ENCODE data around the gene ZNF683.
A peak's percentile ranks its signal among the peaks of the same experiment; 100 is the strongest.

The ZNF683 gene

GRCh38 chr1:26321315-26322041, 51.1 kb downstream of the ZNF683 start:
- Mint-ChIP-seq H3K36me3 (ENCODE audit: low read depth) (peaks cover 28% of the 10 kb centered on the region), H3K4me3 (peak overlapping the region; percentile 72), H3K9me3 (no peaks in the 10 kb centered on the region), H3K4me1 (peaks cover 54% of the 10 kb centered on the region), H3K27me3 (no peaks in the 10 kb centered on the region), H3K27ac (peak overlapping the region; percentile 87)
- ATAC-seq (peak; percentile 62), DNase-seq (peak; percentile 97)

- peaks cover 28% of the 10 kb centered on the region for H3K36me3 Mint-ChIP-seq (ENCODE audit: low read depth)
- peaks cover 60% of the 10 kb centered on the region for H3K4me1 Mint-ChIP-seq
- DNase-seq = peak; percentile 16
- no peaks in the 10 kb centered on the region for H3K9me3 Mint-ChIP-seq
- H3K27ac Mint-ChIP-seq = peak overlapping the region; percentile 87
- H3K27me3 Mint-ChIP-seq = no peaks in the 10 kb centered on the region
- no peak for ATAC-seq
- peak overlapping the region; percentile 72 for H3K4me3 Mint-ChIP-seq
Measured at GRCh38 chr1:26320896-26321295, 51.7 kb downstream of the ZNF683 start.

- Mint-ChIP-seq H3K27me3 (no peaks in the 10 kb centered on the region), H3K9me3 (no peaks in the 10 kb centered on the region), H3K27ac (peak overlapping the region; percentile 97), H3K4me1 (peaks cover 80% of the 10 kb centered on the region), H3K36me3 (ENCODE audit: low read depth) (peaks cover 26% of the 10 kb centered on the region), H3K4me3 (peak overlapping the region; percentile 95)
- DNase-seq = peak; percentile 76
- ATAC-seq = peak; percentile 44
Measured at GRCh38 chr1:26318338-26319064, 54.0 kb downstream of the ZNF683 start.

- Mint-ChIP-seq H3K9me3 (no peaks in the 10 kb centered on the region), H3K36me3 (ENCODE audit: low read depth) (peaks cover 20% of the 10 kb centered on the region)
Measured at GRCh38 chr1:26317612-26318337, 54.8 kb downstream of the ZNF683 start, which contains the start of gene CD52. TSS of gene CD52 (plus strand) at chr1:26317958. CDS start at chr1:26318018, 60 bp downstream.

GRCh38 chr1:26317146-26317545, 55.4 kb downstream of the ZNF683 start:
- Mint-ChIP-seq H3K4me1 (peaks cover 76% of the 10 kb centered on the region), H3K9me3 (no peaks in the 10 kb centered on the region), H3K4me3 (peak overlapping the region; percentile 95)

More at GRCh38 chr1:26317612-26318337, 54.8 kb downstream of the ZNF683 start, which contains the start of gene CD52:
- Mint-ChIP-seq H3K4me3 (peak within 1 kb of the TSS; percentile 95), H3K4me1 (peaks cover 81% of the 10 kb centered on the region), H3K27me3 (no peaks in the 10 kb centered on the region), H3K27ac (peak within 1 kb of the TSS; percentile 97)
- ATAC-seq = peak; percentile 56
- DNase-seq = peak; percentile 75

GRCh38 chr1:26315874-26316850, 56.4 kb downstream of the ZNF683 start:
- no peaks in the 10 kb centered on the region for H3K9me3 Mint-ChIP-seq
- ATAC-seq = no peak

More at GRCh38 chr1:26317146-26317545, 55.4 kb downstream of the ZNF683 start:
- DNase-seq = no peak
- H3K36me3 Mint-ChIP-seq (ENCODE audit: low read depth) = peaks cover 16% of the 10 kb centered on the region
- no peak for ATAC-seq
- peak overlapping the region; percentile 97 for H3K27ac Mint-ChIP-seq
- no peaks in the 10 kb centered on the region for H3K27me3 Mint-ChIP-seq

DNA sequence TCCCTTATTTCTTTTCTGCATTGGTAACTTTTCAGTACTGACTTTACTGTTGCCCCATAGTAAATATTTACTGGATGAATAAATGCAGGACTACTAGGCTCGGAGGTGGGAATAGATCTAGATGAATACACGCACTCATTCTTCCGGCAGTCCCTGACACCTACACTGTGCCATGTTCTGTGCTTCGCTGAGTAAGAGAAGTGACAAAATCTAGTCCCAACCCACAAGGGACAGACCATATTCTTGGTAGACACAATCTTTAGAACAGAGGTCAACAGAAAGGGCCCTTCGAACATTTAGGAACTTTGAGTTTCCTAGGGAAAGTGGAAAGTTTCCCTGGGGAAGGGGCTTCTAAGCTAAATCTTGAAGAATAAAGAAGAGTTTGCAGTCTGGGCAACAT, 58.0 kb downstream of the ZNF683 start:
- Mint-ChIP-seq H3K27ac (peak overlapping the region; percentile 81), H3K36me3 (ENCODE audit: low read depth) (peaks cover 4% of the 10 kb centered on the region), H3K27me3 (no peaks in the 10 kb centered on the region), H3K9me3 (no peaks in the 10 kb centered on the region), H3K4me3 (no peak overlapping the region), H3K4me1 (peaks cover 59% of the 10 kb centered on the region)
- no peak for DNase-seq
- no peak for ATAC-seq

More at GRCh38 chr1:26315874-26316850, 56.4 kb downstream of the ZNF683 start:
- no peak for DNase-seq
- H3K36me3 Mint-ChIP-seq (ENCODE audit: low read depth) = peaks cover 11% of the 10 kb centered on the region
- H3K4me1 Mint-ChIP-seq = peaks cover 73% of the 10 kb centered on the region
- H3K27ac Mint-ChIP-seq = peak overlapping the region; percentile 81
- H3K27me3 Mint-ChIP-seq = no peaks in the 10 kb centered on the region
- H3K4me3 Mint-ChIP-seq = peak overlapping the region; percentile 21
